GM19193 (cell line): ENCODE data around the gene TTLL13.

ENCODE experiments used
- POLR2A ChIP-seq: IDR thresholded peaks from 4 replicates; pipeline ENCODE4 v1.6.1; 2011; ENCODE audit not compliant: insufficient read depth, insufficient read length; ENCODE audit errors: extremely low read depth

The TTLL13 gene, protein sequence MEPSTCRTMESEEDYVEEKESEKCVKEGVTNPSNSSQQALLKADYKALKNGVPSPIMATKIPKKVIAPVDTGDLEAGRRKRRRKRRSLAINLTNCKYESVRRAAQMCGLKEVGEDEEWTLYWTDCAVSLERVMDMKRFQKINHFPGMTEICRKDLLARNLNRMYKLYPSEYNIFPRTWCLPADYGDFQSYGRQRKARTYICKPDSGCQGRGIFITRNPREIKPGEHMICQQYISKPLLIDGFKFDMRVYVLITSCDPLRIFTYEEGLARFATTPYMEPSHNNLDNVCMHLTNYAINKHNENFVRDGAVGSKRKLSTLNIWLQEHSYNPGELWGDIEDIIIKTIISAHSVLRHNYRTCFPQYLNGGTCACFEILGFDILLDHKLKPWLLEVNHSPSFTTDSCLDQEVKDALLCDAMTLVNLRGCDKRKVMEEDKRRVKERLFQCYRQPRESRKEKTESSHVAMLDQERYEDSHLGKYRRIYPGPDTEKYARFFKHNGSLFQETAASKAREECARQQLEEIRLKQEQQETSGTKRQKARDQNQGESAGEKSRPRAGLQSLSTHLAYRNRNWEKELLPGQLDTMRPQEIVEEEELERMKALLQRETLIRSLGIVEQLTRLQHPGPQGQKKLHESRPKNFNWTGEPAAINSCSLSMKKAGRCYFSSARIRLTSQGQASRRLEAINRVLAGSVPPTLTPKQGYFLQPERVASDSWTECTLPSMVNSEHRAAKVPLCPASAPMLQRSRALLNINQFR

DNA sequence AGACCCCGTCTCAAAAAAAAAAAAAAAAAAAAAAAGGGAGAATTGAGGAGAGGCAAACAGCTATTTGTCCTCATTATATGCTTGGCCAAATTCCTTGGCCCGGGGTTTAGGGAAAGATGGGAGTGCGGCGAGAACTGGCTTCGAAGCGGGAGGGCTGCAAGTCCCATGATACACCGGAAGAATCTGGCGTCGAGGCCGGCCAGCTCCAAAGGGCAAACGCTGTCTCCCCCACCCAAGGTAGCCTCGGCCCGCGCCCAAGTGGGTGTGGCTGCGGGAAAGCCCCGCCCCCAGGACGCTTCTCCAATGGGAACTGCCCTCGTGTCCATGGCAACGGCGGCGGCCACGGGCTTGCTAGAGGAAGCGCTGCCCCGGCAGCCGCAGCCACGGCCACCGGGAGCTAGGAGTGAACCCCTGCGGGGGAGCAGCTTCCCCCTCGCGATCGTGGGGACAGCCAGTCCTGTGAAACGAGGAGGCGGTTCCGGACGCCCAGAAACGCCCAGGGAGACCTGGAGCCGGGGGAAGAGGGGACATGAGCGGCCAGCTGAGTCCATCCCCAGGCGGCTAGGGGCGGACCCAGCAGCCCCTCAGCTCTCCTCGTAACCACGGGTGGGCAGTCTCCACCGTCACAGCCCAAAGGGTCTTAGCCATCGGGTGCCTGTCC is at the start of gene TTLL13:
Gene TTLL13 (plus strand): TSS at position 354 of the 661 bp plus-strand sequence. CDS start 1,075 bp downstream, outside the sequence.
- no peak for TF ChIP-seq POLR2A

- no peak for TF ChIP-seq POLR2A
Measured at GRCh38 chr15:90200534-90201129, 48.7 kb upstream of the TTLL13 start.

- TF ChIP-seq POLR2A: peak; percentile 70
Measured at GRCh38 chr15:90201130-90201943, 48.0 kb upstream of the TTLL13 start, which contains the start of gene SEMA4B. Gene SEMA4B (plus strand): TSS chr15:90201330. CDS start chr15:90201579, 249 bp downstream.

GRCh38 chr15:90201944-90202375 is 47.4 kb upstream of the TTLL13 start:
- no peak for TF ChIP-seq POLR2A

GRCh38 chr15:90202929-90203328 is 46.4 kb upstream of the TTLL13 start:
- no peak for TF ChIP-seq POLR2A

- TF ChIP-seq POLR2A: no peak
Measured at GRCh38 chr15:90203473-90203872, 45.9 kb upstream of the TTLL13 start.

GRCh38 chr15:90203922-90204321 is 45.4 kb upstream of the TTLL13 start:
- no peak for TF ChIP-seq POLR2A

- no peak for TF ChIP-seq POLR2A
Measured at GRCh38 chr15:90205050-90205848, 44.1 kb upstream of the TTLL13 start.

- TF ChIP-seq POLR2A: no peak
Measured at GRCh38 chr15:90205886-90206285, 43.5 kb upstream of the TTLL13 start.

GRCh38 chr15:90207252-90207651 is 42.1 kb upstream of the TTLL13 start:
- TF ChIP-seq POLR2A: no peak

- TF ChIP-seq POLR2A: no peak
Measured at GRCh38 chr15:90208356-90208755, 41.0 kb upstream of the TTLL13 start.

- TF ChIP-seq POLR2A: no peak
Measured at GRCh38 chr15:90209591-90209990, 39.8 kb upstream of the TTLL13 start.

DNA sequence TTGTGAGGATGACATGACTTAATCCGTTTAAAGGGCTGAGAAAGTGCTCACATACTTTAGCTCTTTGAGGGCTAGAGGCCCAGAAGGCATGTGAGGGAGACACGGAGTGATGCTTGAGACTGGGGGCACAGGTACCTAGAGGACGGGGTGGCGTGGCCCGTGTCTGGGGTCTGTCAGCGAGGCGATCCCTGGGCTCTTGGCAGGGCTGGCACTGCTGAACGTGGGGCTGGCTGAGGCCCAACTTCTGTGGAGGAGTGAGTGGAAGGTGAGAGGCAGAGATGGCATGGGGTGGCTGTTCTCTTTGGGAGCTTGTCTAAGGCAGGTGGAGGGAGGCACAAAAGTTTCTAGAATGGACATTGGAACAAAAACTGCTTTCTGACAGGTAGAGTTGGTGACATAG is 38.8 kb upstream of the TTLL13 start:
- no peak for TF ChIP-seq POLR2A
